NCI-H2227 (cell line): ENCODE results near the gene KIRREL3.

Experiments used
- DNase-seq: peaks from one replicate; lab custom pipeline; 2025; ENCODE audit not compliant: unreplicated experiment; lab: John Stamatoyannopoulos, UW

Gene KIRREL3

DNA sequence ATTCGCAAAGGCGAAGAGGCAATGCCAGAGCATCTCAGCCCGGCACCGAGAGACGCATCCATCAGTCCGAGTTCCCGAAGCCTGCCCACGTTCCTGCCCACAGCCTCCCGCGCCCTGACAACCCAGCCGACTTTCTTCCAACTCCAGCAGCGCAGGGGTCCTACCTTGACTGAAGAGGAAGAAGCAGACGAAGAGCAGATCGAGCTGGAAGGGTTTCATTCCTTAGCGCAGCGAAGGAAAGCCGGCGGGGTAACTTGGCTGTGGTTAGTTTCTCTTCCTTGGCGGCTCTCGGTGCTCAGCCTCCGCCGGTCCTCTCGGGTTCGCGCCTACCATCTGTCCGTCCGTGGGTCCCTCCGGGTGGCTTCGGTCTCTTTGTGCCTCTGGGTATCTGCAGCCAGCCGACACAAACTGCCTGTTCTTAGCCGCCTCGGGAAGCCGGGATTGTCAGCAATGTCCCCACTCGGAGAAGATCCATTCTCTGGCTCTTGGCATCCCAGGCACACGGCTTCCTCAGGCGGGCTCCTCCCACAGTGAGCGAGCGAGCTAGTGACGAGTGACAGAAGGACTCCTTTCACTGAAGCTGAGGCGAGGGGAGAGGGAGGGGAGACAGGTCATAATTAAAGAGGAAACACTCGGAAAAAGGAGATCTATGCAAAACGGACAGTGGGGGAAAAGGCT is at the start of gene KIRREL3:
Gene KIRREL3, minus strand, starts transcription at position 480 of the 678 bp plus-strand sequence.
- DNase-seq = peak; percentile 22

DNA sequence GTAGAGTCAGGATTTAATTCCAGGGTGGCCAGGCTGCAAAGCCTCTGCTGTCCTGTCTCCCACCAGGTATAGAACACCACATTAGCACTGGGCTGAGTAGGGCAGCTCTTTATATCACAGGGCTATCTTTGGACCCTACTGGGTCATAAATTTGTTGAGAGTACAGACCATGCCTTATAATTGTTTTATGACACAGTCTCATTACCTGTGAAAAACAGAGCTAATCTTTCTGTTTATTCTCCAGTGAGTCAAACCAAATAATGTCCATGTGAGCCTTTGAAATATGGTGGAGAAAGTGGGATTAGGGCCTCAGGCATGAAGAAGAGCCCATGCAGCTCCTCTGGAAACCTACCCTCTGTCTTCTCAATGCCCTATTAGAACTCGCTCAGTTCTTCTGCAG is 49.6 kb upstream of the KIRREL3 start:
- no peak for DNase-seq

DNA sequence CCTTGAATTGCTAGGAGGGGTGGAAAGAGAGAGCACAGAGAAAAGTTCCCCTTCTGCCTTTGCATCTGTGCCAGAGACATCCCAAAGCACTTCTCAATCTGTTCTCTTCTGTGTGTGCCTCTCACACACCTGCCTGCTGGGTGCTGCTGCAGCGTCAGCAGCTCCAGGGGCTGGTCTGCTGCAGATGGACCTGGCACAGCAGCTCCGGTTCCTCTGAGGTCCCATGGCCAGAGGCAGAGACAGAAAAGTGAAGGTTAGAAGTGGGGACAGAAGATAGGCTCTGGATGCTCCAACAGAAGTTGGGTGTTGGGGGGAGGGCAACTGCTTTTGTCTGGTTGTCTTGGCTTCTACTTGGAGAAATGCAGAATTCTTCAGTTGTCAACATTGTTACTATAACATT is 48.9 kb upstream of the KIRREL3 start:
- no peak for DNase-seq

DNA sequence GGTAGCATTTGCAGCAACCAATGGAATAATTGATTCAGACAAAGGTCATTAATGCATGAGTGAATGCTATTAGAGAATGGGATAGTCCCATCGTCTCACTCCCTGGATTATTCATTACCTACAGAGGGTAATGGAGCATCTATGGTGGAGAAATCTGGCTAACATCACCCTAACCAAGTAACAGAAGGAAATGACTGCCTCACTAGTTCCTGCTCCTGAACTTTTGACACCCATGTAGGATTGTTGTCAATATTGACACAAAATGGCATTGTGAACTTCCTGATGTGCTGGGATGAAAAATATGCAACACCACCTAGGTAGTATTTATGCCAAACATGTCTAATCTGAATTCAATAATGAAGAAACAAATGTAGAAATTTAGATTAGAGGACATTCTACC is 44.0 kb upstream of the KIRREL3 start:
- DNase-seq = no peak

DNA sequence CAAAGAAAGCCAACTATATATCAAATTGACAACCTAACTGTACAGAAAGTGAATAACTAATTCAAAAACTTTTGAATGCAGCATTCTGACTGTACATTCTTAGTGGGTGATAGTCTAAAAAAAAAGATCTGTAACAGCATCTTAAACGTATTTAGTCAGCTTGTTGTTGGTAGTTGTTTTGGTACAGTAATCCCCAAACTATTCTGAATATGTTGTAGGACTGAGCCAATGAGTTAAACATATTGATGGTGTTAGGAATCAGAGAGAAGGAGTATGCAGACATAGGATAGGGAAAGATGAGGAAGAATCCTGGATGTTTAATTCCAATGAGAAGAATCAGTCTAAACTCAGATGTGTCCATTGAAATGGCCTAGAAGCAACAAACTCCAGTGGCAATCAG is 41.9 kb upstream of the KIRREL3 start:
- DNase-seq = no peak

DNA sequence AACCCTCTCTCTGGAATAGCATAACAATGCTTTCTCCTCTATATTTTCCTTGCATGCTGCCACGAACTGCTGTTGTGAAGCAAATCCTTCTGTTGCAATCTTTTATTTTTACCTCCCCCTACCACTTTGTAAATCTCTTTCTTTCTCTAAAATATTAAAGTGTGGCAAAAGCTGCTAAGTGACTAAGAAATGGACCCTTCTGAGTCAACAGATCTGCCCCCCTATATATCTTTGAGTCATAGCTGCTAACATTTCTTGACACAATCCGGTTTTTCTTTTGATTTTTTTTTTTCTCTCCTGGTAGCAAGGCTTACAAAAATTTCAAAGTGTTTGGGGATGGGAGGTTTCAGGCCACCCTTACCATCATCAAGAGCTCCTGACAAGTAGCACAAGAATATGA is 39.0 kb upstream of the KIRREL3 start:
- no peak for DNase-seq

DNA sequence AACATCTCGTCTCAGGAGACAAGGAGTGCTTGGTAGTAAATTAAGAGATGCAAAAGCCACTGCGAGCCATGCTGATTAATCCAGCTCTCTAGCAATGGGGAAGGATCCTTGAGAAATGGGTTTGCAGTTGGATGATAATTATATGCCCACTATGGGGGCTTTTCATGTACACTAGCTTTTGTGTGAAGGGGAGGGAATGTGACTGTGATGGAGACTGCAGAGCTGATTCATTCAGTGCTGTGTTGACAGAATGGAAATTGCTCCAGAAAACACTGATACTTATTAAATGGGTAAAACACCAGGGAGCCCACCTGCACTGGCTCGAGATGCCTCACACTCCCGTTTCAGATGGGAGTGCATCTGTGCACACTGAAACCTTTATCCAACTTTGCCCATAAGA is 37.0 kb upstream of the KIRREL3 start:
- peak; percentile 5 for DNase-seq

DNA sequence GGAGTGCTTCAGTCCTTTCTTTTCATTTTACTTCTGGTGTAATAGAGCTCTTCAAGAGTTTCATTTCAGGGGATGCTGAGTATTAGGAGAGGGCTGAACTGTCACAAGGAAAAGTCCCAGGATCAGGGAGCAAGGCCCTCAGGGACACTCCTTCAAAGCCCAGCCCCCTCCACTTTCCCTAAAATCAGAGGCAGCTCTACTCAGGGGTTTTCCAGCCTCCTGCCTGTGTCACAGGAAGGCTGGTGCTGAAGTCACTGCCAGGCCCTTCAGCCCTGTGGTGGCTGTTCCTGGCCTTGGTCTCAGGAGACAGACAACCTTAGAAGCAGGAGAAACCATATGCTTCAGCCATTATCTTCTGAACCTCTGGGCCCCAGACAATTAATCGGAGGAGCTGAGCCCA is 36.4 kb upstream of the KIRREL3 start:
- DNase-seq = no peak

GRCh38 chr11:127035824-127036223 is 35.3 kb upstream of the KIRREL3 start:
- DNase-seq = no peak

GRCh38 chr11:127034973-127035372 is 34.4 kb upstream of the KIRREL3 start:
- DNase-seq = no peak

DNA sequence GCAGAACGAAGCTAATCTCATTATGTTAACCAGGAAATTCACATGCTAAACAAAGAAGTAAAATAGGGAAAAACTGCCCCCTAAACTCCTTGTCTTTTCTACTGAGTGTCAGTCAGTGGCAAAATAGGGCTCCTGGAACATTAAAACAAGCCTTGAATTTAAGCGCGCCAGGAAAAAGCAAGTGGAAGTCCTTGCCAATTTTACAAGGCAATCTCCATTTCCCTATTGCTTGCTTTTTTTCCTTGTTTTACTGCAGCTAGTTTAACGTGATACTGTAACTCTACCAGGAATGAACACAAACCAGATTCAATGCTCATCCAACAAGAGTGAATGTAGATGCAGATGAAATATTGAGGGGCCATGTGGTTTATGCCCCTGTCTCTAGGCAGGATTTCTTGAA is 28.1 kb upstream of the KIRREL3 start:
- no peak for DNase-seq

- DNase-seq = no peak
These were observed 27.2 kb upstream of the KIRREL3 start for GRCh38 chr11:127027789-127028188.

DNA sequence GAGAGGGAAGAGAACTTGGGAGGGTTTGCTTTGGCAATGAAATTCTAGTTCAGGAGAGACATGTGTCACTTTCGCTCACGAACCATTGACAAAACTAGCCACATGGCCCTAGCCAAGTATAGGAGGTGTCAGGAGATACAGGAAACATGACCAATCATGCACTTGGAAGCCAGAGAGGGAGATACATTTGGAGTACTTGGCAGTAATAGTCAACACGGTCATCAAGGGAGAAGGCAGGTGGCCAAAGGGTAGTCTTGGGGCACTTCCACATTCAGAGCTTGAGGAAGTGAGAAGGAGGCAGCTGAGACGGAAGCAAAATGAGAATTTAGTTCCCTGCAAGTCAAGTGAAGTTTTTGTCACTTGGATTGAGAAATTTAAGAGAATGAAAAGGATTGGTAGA is 26.4 kb upstream of the KIRREL3 start:
- DNase-seq = no peak

DNA sequence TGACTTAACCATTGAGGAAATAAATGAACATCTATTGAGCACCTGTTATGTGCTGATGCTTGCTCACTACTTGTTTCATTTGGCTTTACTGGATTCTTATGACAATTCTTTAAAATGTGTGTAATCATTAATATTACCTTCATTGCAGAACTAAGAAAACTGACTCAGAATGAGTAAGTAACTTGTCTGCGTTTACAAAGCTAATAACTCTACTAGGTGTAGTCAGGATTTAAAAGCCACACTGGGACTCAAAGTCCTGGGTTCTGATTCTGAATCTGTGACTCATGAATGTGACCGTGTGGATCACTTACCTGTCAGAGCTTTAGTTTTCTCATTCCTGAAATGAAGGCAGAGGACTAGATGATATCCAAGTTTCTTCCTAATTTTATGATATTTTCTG is 23.4 kb upstream of the KIRREL3 start:
- DNase-seq = no peak

DNA sequence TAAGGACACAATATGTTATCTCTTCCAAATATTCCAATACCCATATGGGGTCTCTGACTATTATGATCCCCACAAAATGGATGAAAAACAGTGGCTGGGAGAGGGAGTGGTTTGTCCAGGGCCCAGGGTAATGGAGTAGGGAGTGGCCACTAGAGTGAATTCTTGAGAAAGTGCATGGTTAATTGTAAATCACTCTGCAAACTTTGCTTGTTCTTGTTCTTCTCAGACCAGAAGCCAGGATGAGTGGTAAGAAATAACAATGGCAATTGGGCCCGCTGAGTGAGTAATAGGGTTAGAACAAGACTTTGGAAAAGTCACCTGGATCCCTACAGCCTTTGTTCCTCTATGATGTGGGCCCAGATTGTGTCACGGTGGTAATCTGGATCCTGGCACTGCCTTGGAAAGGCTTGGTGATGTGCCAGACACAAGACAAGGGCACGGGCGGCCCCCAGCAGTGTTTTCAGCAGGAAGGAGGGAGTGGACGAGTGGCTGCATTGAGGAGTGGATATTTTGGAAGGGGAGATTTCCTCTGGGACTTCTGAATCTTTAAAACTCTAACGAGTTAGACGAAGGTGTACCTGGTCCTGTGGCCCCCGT is 18.2 kb upstream of the KIRREL3 start:
- DNase-seq = no peak

DNA sequence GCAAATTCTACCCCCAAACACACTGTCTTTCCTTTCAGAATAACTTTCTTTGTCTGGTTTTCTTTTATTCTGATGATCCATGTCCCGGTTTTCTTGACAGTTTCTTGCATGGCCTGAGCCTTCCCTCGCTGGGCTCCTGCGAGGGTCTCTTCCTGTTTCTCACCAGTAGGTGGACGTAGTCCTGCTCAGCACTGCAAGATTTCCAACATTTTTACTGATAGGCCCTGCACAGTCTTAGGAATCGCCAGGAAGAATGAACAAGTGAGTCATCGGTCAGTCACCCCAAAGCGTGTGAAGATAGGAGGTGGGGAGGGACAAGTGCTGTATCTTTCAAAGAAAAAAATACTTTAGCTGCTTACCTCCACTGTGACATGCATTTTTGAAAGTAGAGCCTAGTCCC is 16.9 kb upstream of the KIRREL3 start:
- peak; percentile 23 for DNase-seq

- DNase-seq = no peak
These were observed 13.0 kb upstream of the KIRREL3 start for GRCh38 chr11:127013550-127013949.

- DNase-seq = no peak
These were observed 5.7 kb upstream of the KIRREL3 start for GRCh38 chr11:127006311-127006710.

DNA sequence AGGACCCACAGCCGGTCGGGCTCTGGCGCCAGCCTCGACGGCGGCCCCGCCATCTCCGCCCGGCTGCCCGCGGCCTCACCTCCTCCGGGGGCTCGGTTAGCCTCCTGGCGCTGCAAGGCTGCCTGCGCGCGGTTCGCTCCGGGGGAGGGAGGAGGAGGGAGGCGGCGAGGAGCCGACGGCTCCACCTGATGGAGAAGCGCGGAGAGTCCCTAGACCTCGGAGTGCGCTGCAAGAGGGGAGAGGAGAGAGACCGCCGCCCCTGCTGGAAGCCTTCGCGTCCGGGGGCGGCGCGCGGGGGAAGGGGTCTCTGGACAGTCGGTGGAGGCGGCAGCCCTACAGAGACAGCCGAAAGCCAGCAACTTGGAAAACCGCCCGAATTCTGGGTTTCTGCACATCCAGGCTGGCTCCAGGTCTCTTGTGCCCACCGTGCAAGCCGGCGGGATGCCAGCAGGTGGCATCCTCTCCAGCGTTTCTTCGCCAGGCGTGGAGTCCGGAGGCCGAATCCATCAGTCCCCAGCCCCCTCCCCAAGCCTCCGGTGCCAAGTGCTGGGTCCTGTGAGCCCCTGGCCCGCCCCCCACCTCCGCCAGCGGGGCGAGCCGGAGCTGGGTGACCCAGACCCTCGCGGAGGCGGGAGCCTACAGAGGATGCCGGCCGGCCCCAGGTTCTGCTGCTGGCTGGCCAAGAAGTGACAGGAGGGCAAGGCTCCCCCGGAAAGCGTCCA is 2.9 kb upstream of the KIRREL3 start:
- peak; percentile 79 for DNase-seq

- DNase-seq = no peak
These were observed 2.2 kb upstream of the KIRREL3 start for GRCh38 chr11:127002669-127003259.

DNA sequence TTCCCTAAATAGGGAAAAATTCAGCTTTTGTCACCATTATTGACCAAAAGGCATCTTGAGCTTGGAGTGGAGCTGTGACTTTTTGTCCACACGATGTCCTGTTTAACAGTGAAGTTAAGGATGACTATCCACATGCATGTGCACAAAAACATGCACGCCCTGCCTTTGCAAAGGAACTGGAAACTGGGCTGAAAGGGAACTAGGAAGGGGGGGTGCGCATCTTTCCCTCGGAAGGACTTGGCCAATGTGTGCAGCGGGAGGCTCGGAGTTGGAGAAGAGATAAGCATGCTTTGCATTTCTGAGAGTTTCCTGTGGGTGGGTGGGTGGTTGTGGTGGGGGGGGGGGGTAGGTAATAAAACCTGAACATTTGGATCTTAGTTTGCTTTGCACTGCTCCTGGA is 411 bp upstream of the KIRREL3 start:
- no peak for DNase-seq

DNA sequence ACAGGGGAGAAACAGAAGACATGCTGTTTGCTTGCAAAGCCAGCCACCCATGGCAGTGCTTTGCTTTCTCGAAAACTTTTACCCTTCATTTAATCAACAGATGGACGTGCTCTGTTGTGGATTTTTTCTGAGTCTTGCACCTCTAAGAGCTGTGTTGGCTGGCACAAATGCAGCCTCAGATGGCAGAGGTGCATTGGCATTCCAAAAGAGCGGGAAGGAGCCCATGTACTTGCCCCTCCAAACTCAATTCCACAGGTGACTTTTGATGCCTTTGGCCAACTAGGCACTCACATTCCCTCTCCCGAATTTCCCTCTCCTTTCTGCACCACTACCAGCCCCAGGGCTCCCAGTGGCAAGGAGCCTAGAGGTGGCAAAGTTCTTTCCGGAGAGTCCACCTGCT is 1.2 kb downstream of the KIRREL3 start:
- DNase-seq = no peak
